GM23248 (cell line): ENCODE results near the gene TMEM131. TPM values are rescaled to one million over a fixed set of nuclear protein-coding genes. Genes with fewer than 3 reads are reported as not detected.

ENCODE experiments used
- DNase-seq: peaks from one replicate; pipeline ENCODE4 v3.0.0-alpha.2; 2015
- H2AFZ ChIP-seq: fragments of 200-600 bp; sonication (generic); 2 replicates; pipeline ENCODE4 v1.6.1; 2016; ENCODE audit warnings: antibody characterized with exemption
- H3F3A ChIP-seq: fragments of 200-600 bp; sonication (generic); 2 replicates; pipeline ENCODE4 v1.6.1; 2016; ENCODE audit warnings: mild to moderate bottlenecking, antibody characterized with exemption, mixed run types; ENCODE audit not compliant: insufficient read depth
- H3K27ac ChIP-seq: fragments of 200-600 bp; sonication (generic); 2 replicates; pipeline ENCODE4 v1.5.1; 2016; ENCODE audit warnings: mild to moderate bottlenecking
- H3K27me3 ChIP-seq: fragments of 200-600 bp; sonication (generic); replicated peaks from 2 replicates; pipeline ENCODE4 v1.6.1; 2016; ENCODE audit warnings: mild to moderate bottlenecking; ENCODE audit not compliant: insufficient read depth
- H3K36me3 ChIP-seq: fragments of 200-600 bp; sonication (generic); 2 replicates; pipeline ENCODE4 v1.6.1; 2016; ENCODE audit warnings: low read depth, mild to moderate bottlenecking
- H3K4me1 ChIP-seq: fragments of 200-600 bp; sonication (generic); 2 replicates; pipeline ENCODE4 v1.6.1; 2016; ENCODE audit warnings: mild to moderate bottlenecking; ENCODE audit not compliant: insufficient read depth
- H3K4me2 ChIP-seq: fragments of 200-600 bp; sonication (generic); one replicate; pipeline ENCODE4 v1.6.1; 2016; ENCODE audit warnings: mild to moderate bottlenecking; ENCODE audit not compliant: unreplicated experiment
- H3K4me3 ChIP-seq: fragments of 200-600 bp; sonication (generic); 2 replicates; pipeline ENCODE4 v1.5.1; 2016; ENCODE audit warnings: mild to moderate bottlenecking
- H3K79me2 ChIP-seq: fragments of 200-600 bp; sonication (generic); 2 replicates; pipeline ENCODE4 v1.6.1; 2016; ENCODE audit warnings: mild to moderate bottlenecking; ENCODE audit not compliant: insufficient read depth
- H3K9ac ChIP-seq: fragments of 200-600 bp; sonication (generic); 2 replicates; pipeline ENCODE4 v1.6.1; 2016; ENCODE audit warnings: mild to moderate bottlenecking
- H3K9me2 ChIP-seq: fragments of 200-600 bp; sonication (generic); 2 replicates; pipeline ENCODE4 v1.6.1; 2016; ENCODE audit warnings: mixed run types, mild to moderate bottlenecking, moderate library complexity; ENCODE audit not compliant: insufficient read depth
- H3K9me3 ChIP-seq: fragments of 200-600 bp; sonication (generic); one replicate; pipeline ENCODE4 v1.6.1; 2017; ENCODE audit warnings: low read depth
- H4K20me1 ChIP-seq: fragments of 200-600 bp; sonication (generic); 2 replicates; pipeline ENCODE4 v1.6.0; 2016; ENCODE audit not compliant: insufficient read depth
- EZH2 ChIP-seq: fragments of 200-600 bp; sonication (generic); IDR thresholded peaks from 2 replicates; pipeline ENCODE4 v1.6.1; 2018; ENCODE audit warnings: antibody characterized with exemption, mild to moderate bottlenecking; ENCODE audit not compliant: insufficient read depth, poor library complexity, severe bottlenecking
- EZH2phosphoT487 ChIP-seq: fragments of 200-600 bp; sonication (generic); IDR thresholded peaks from 2 replicates; pipeline ENCODE4 v1.6.1; 2018; ENCODE audit warnings: antibody characterized with exemption, moderate library complexity, mild to moderate bottlenecking, low read depth; ENCODE audit not compliant: insufficient read depth
- WGBS, 2 experiments: methylation state at CpG; one replicate each; pipeline ENCODE4 v1.1.6; 2015 to 2017; ENCODE audit warnings: low lambda C conversion rate in 2 of 2, low coverage in 1 of 2; ENCODE audit errors: missing lambda C conversion rate in 2 of 2; 5-methylcytosine and 5-hydroxymethylcytosine counted together
- in situ Hi-C: fragments of 300-500 bp; cut with MboI; formaldehyde crosslinking; loops from 2 replicates; pipeline ENCODE4 v1.15.0; 2020
- polyA plus RNA-seq: library from polyadenylated mRNA; unstranded; fragments of >200 nt; fragmentation: Nextera tagmentation; extraction: Ambion mirVana; gene quantifications from 2 replicates; pipeline ENCODE4 v1.2.1, GENCODE V29; 2016
- total RNA-seq: library from RNA; depleted of rRNA; stranded (reverse); fragments of >200 nt; shearing (Covaris generic); gene quantifications from 2 replicates; pipeline ENCODE4 v1.2.3, GENCODE V29; 2014

TMEM131 gene
- total and polyA plus RNA-seq, 2 experiments from 2014 or later, result 15.7 to 16.4 TPM

GRCh38 chr2:97936881-97937280 is 58.9 kb downstream of the TMEM131 start:
- Histone ChIP-seq H3F3A (peaks cover 12% of the 10 kb centered on the region), H2AFZ (no peak overlapping the region), H3K27me3 (no peaks in the 10 kb centered on the region), H3K9me2 (no peaks in the 10 kb centered on the region), H3K9ac (no peak overlapping the region), H3K4me1 (peaks cover 22% of the 10 kb centered on the region), H3K4me2 (no peak overlapping the region), H4K20me1 (peaks cover 30% of the 10 kb centered on the region), H3K4me3 (no peak overlapping the region), H3K27ac (no peak overlapping the region), H3K9me3 (no peaks in the 10 kb centered on the region), H3K36me3 (no peaks in the 10 kb centered on the region), H3K79me2 (peaks cover 98% of the 10 kb centered on the region)
- TF ChIP-seq EZH2phosphoT487, result no peak
- TF ChIP-seq EZH2, result no peak
- WGBS, 2 experiments, result 83 to 84% methylated on average over 2 of the region's 2 CpGs
- no peak for DNase-seq
- in situ Hi-C loops, result no loop called here

DNA sequence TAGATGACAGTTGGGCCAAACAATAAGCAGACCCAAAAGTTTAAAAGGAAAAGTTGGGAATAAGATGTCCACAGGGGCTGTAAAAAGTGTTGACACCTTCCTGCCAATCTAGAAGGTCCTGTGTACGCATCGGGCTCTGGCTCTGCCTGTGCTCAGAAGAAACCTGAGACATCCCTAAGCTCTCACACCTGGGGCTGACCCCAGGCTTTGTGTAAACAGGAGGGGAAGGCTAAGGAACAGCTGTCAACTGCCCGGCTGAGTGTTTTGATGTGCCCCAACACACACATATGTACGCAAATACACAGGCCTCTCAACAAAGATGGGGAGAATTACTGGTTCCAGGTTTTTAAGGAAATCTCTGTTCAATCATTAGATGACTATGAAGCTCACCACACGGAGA is 59.5 kb downstream of the TMEM131 start:
- H3K4me1 ChIP-seq, result peaks cover 22% of the 10 kb centered on the region
- H2AFZ ChIP-seq, result no peak overlapping the region
- peaks cover 98% of the 10 kb centered on the region for H3K79me2 ChIP-seq
- no peaks in the 10 kb centered on the region for H3K9me3 ChIP-seq
- WGBS, 2 experiments, result 53 to 57% methylated on average over 5 of the region's 5 CpGs
- TF ChIP-seq EZH2phosphoT487 (no peak), EZH2 (no peak)
- in situ Hi-C loops, result no loop called here
- no peaks in the 10 kb centered on the region for H3K9me2 ChIP-seq
- no peaks in the 10 kb centered on the region for H3K36me3 ChIP-seq
- peak overlapping the region; percentile 35 for H3K4me2 ChIP-seq
- no peak overlapping the region for H3K4me3 ChIP-seq
- H3F3A ChIP-seq, result peaks cover 12% of the 10 kb centered on the region
- no peak for DNase-seq
- peaks cover 34% of the 10 kb centered on the region for H4K20me1 ChIP-seq
- H3K27me3 ChIP-seq, result no peaks in the 10 kb centered on the region
- H3K9ac ChIP-seq, result no peak overlapping the region; the same call in 1 of the 2 replicates
- no peak overlapping the region for H3K27ac ChIP-seq

DNA sequence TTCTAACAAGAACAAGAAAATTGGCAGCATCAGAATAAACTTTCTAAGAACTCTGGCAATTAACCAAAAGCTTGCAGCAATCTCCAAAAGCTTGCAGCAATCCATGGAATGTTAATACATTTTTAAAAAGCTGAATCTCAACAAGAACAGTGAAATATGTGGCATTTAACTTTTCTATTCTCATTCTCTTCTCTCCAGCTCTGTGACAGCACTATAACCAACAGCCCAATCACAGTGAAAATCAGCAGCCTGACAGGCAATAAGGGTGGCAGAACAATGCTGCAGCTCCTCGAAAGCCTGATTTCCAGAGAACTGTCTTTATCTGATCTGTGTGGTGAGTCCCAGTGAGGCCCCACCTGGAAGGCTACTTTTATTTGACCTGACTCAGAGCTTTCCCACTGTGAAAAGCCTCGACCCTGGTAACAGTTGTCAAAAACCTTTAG is 60.0 kb downstream of the TMEM131 start:
- peak; percentile 82 for DNase-seq
- peaks cover 12% of the 10 kb centered on the region for H3F3A ChIP-seq
- H3K9ac ChIP-seq, result no peak overlapping the region; the same call in 1 of the 2 replicates
- H3K36me3 ChIP-seq, result no peaks in the 10 kb centered on the region
- in situ Hi-C loops, result no loop called here
- H3K9me2 ChIP-seq, result no peaks in the 10 kb centered on the region
- H3K4me2 ChIP-seq, result peak overlapping the region; percentile 35
- H2AFZ ChIP-seq, result no peak overlapping the region
- TF ChIP-seq EZH2phosphoT487, result no peak
- TF ChIP-seq EZH2, result no peak
- peaks cover 34% of the 10 kb centered on the region for H4K20me1 ChIP-seq
- WGBS, 2 experiments, result 23% methylated on average over 2 of the region's 2 CpGs
- H3K9me3 ChIP-seq, result no peaks in the 10 kb centered on the region
- no peak overlapping the region for H3K27ac ChIP-seq
- H3K4me3 ChIP-seq, result no peak overlapping the region
- peaks cover 22% of the 10 kb centered on the region for H3K4me1 ChIP-seq
- H3K27me3 ChIP-seq, result no peaks in the 10 kb centered on the region
- peaks cover 100% of the 10 kb centered on the region for H3K79me2 ChIP-seq

DNA sequence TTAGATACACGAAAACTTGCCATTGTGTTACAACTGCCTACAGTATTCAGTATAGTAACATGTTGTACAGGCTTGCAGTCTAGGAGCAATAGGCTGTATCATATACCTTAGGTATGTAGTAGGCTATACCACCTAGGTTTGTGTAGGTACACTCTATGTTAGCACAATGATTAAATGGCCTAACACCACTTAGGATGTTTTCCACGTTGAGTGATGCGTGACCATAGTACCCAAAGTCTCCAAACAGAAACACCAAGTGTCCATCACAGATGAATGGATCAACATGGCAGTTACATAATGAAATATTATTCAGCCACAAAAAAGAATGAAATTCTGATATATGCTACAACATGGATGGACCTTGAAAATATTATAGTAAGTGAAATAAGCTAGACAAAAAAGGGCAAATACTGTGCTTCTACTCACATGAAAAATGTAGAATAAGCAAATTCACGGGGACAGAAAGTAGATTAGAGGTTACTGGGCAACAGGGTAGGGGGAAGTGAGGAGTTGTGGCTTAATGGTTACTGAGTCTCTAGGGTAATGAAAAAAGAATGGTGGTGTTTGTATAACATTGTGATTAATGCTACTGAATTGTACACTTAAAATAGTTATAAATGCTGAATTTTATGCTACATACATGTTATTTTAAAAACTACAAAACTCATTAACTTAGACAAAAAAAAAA is 62.6 kb downstream of the TMEM131 start:
- Histone ChIP-seq H3K9me2 (no peaks in the 10 kb centered on the region), H2AFZ (no peak overlapping the region), H3K4me1 (peaks cover 22% of the 10 kb centered on the region), H3K79me2 (peaks cover 100% of the 10 kb centered on the region), H3K9ac (no peak overlapping the region), H3K9me3 (no peaks in the 10 kb centered on the region), H3K27ac (no peak overlapping the region), H3K4me3 (no peak overlapping the region), H3K27me3 (no peaks in the 10 kb centered on the region), H3K4me2 (no peak overlapping the region), H3F3A (peaks cover 12% of the 10 kb centered on the region), H3K36me3 (no peaks in the 10 kb centered on the region), H4K20me1 (peaks cover 44% of the 10 kb centered on the region)
- no peak for TF ChIP-seq EZH2phosphoT487
- no peak for TF ChIP-seq EZH2
- no peak for DNase-seq
- WGBS, 2 experiments, result 98 to 99% methylated on average over 4 of the region's 4 CpGs
- in situ Hi-C loops, result no loop called here

DNA sequence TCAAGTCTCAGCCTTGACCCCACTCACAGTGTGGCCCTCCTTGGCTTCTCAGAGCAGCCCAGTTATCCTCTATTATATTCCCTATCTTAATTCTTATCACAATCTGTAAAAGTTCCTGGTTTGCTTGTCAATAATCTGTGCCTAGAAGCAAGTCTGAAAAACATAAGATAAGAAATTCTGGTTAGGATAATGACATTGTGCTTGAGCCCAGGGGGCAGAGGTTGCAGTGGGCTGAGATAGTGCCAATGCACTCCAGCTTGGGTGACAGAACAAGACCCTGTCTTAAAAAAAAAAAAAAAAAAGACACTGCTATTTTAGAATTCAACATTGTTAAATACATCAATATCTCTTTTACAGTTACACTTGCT is 63.9 kb downstream of the TMEM131 start:
- in situ Hi-C loops, result no loop called here
- H3F3A ChIP-seq, result peaks cover 12% of the 10 kb centered on the region
- DNase-seq, result no peak
- H3K9ac ChIP-seq, result no peak overlapping the region
- TF ChIP-seq EZH2phosphoT487 (no peak), EZH2 (no peak)
- no peak overlapping the region for H3K4me3 ChIP-seq
- H2AFZ ChIP-seq, result no peak overlapping the region
- H3K4me2 ChIP-seq, result no peak overlapping the region
- peaks cover 38% of the 10 kb centered on the region for H4K20me1 ChIP-seq
- H3K4me1 ChIP-seq, result peaks cover 28% of the 10 kb centered on the region
- H3K27me3 ChIP-seq, result no peaks in the 10 kb centered on the region
- H3K79me2 ChIP-seq, result peaks cover 100% of the 10 kb centered on the region
- H3K27ac ChIP-seq, result no peak overlapping the region
- H3K36me3 ChIP-seq, result no peaks in the 10 kb centered on the region
- H3K9me3 ChIP-seq, result no peaks in the 10 kb centered on the region
- no peaks in the 10 kb centered on the region for H3K9me2 ChIP-seq
